ENCODE data around the gene MUC20. TPM values are rescaled to one million over a fixed set of nuclear protein-coding genes. Genes with fewer than 3 reads are reported as not detected.

Gene MUC20
- total RNA-seq, 3 donors from 2014 or later: 29.5 to 147 (median 112) TPM

- H3K9me3 ChIP-seq: no peaks in the 10 kb centered on the region
- ATAC-seq: no peak
- no peak overlapping the region for H3K4me3 ChIP-seq
- intact Hi-C loops (cut with DNase I, micrococcal nuclease): no loop called here
- no peak for DNase-seq
- no peaks in the 10 kb centered on the region for H3K36me3 ChIP-seq (ENCODE audit: low read depth)
- no peak for TF ChIP-seq CTCF (IDR thresholded peaks at IDR 0.05)
- no peaks in the 10 kb centered on the region for H3K4me1 ChIP-seq (ENCODE audit: low read depth)
These were observed 17.0 kb upstream of the MUC20 start for GRCh38 chr3:195703776-195704175.

DNA sequence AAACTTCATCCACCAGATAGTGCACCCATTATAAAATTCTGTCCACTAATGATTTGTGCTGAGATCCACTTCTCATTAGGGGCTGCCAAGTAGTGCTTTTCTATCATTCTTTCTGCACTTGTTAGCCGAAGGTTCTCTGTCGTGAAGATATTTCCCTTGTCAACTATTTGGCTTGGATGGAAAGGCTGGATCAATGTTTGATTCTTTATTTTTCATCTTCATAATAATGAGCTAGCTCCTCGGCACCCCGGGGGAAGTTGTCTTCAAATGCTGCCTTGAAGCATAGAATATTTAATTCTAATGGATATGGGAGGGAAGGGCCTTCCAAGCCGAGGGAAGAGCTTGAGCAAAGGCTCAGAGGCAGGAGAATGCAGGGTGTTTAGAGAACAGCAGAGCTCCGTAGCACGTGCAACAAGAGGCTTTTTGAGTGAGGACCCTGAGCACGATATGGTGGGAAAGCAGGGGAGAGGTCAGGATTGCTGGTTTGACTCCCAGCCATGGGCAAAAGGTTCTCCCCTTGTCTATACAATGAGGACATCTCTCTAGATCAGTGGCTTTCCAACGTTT lies 16.3 kb upstream of the MUC20 start:
- Histone ChIP-seq H3K4me3 (no peak overlapping the region), H3K36me3 (ENCODE audit: low read depth) (no peaks in the 10 kb centered on the region), H3K4me1 (ENCODE audit: low read depth) (no peaks in the 10 kb centered on the region), H3K9me3 (no peaks in the 10 kb centered on the region)
- no peak for ATAC-seq
- DNase-seq: no peak
- intact Hi-C loops (cut with DNase I, micrococcal nuclease): no loop called here
- TF ChIP-seq CTCF (IDR thresholded peaks at IDR 0.05): no peak

- Histone ChIP-seq H3K4me3 (no peak overlapping the region), H3K4me1 (ENCODE audit: low read depth) (no peaks in the 10 kb centered on the region), H3K36me3 (ENCODE audit: low read depth) (no peaks in the 10 kb centered on the region), H3K9me3 (no peaks in the 10 kb centered on the region)
- intact Hi-C loops (cut with DNase I, micrococcal nuclease): no loop called here
- DNase-seq (no peak), ATAC-seq (peak; percentile 54)
- no peak for TF ChIP-seq CTCF (IDR thresholded peaks at IDR 0.05)
These were observed 15.4 kb upstream of the MUC20 start for GRCh38 chr3:195705081-195705991.

DNA sequence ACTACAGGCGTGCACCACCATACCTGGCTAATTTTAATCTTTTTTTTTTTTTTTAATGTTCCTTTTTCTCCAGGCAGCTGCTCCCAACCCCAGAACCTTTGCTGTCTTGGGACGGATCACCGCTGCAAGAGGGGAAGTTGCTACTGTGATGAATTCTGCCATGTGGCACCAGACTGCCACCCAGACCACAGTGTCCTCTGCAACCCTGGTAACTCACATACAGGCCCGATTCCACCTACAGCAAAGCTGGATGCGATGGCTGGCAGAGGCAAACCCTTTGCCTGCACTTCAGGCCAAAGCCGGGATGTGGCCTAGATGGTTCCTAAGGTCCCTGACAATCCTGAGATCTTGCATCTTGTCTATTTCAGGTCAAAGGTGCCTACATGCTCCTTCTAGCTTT lies 12.7 kb upstream of the MUC20 start:
- DNase-seq (no peak), ATAC-seq (no peak)
- Histone ChIP-seq H3K4me3 (no peak overlapping the region), H3K36me3 (ENCODE audit: low read depth) (peaks cover 9% of the 10 kb centered on the region), H3K9me3 (no peaks in the 10 kb centered on the region), H3K4me1 (ENCODE audit: low read depth) (no peaks in the 10 kb centered on the region)
- no peak for TF ChIP-seq CTCF (IDR thresholded peaks at IDR 0.05)
- intact Hi-C loops (cut with DNase I, micrococcal nuclease): no loop called here

DNA sequence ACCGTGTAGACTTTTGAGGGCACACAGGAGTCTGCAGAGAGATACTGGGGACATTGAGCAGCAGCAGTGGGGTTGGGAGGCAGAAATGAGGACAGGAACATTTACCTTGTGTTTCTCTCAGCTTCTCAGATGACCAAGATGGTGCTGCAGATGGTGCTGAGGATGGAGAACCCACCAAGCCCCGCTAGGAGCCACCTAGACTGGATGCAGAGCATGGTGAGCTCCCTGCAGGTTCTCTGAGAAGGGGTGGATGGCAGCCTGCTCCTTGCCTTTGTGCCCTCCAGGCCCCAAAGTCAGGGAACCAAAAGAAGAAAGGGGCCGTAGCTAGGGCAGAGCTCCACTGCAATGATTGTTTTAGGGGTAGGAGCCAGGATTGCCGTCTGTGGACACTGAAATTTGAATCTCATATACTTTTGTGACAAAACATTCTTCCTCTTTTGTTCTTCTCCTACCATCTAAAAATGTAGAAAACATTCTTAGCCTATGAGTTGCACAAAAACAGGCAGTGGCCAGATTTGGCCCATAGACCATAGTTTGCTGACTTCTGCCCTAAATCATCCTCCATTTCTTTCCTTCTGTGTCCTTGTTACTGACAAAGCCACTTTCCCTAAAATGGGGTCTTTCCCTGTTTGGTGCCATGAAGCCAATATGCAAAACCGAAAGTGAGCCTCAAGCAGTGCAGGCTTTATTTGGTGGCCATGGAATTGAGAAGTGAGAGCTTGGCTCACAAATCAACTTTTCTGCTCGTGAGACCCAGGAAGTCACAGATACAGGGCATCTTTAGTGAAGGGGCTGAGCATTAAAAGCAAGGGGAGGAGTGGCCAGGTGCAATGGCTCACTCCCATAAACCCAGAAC lies 11.9 kb upstream of the MUC20 start:
- intact Hi-C loops (cut with DNase I, micrococcal nuclease): no loop called here
- no peak for TF ChIP-seq CTCF (IDR thresholded peaks at IDR 0.05)
- DNase-seq: no peak
- Histone ChIP-seq H3K4me3 (no peak overlapping the region), H3K36me3 (ENCODE audit: low read depth) (peaks cover 9% of the 10 kb centered on the region), H3K9me3 (no peaks in the 10 kb centered on the region), H3K4me1 (ENCODE audit: low read depth) (no peaks in the 10 kb centered on the region)
- no peak for ATAC-seq

Measured in mucosa of descending colon (tissue), 3 donors.